Trophoblast cell (in vitro differentiated cells and primary cell): Measurements from ENCODE around the gene DCTN4.
A peak's percentile ranks its signal among the peaks of the same experiment; 100 is the strongest.
"Not testable (repeated sequence)": the region's sequence is repeated elsewhere in the genome, so short reads cannot be mapped to it uniquely, and the experiment has no call there.

Source experiments
- DNase-seq, 2 donors: peaks; one replicate each; pipeline ENCODE4 v3.0.0-alpha.2; 2016
- H2AFZ ChIP-seq: 2 replicates; pipeline ENCODE4 v1.6.1; 2013; ENCODE audit warnings: low read length, moderate library complexity, mild to moderate bottlenecking; ENCODE audit not compliant: insufficient read depth, poor library complexity
- H2AK5ac ChIP-seq: 2 replicates; pipeline ENCODE4 v1.6.1; 2013; ENCODE audit warnings: mild to moderate bottlenecking, low read length
- H2BK120ac ChIP-seq: 2 replicates; pipeline ENCODE4 v1.6.1; 2013; ENCODE audit warnings: low read length, mild to moderate bottlenecking, moderate library complexity; ENCODE audit not compliant: insufficient read depth, poor library complexity
- H2BK12ac ChIP-seq: 2 replicates; pipeline ENCODE4 v1.6.1; 2013; ENCODE audit warnings: mild to moderate bottlenecking, low read length, moderate library complexity
- H2BK5ac ChIP-seq: 2 replicates; pipeline ENCODE4 v1.6.1; 2013; ENCODE audit warnings: low read length, low read depth, moderate library complexity, mild to moderate bottlenecking; ENCODE audit not compliant: poor library complexity
- H3K14ac ChIP-seq: 2 replicates; pipeline ENCODE4 v1.6.1; 2013; ENCODE audit warnings: mild to moderate bottlenecking, low read length
- H3K18ac ChIP-seq: 2 replicates; pipeline ENCODE4 v1.6.1; 2013; ENCODE audit warnings: mild to moderate bottlenecking, low read length
- H3K23ac ChIP-seq: 2 replicates; pipeline ENCODE4 v1.6.1; 2013; ENCODE audit warnings: low read length
- H3K27ac ChIP-seq: 2 replicates; pipeline ENCODE4 v1.5.1; 2013; ENCODE audit warnings: low read depth, mild to moderate bottlenecking, inconsistent platforms, low read length, moderate library complexity
- H3K27me3 ChIP-seq: 2 replicates; pipeline ENCODE4 v1.6.1; 2013; ENCODE audit warnings: inconsistent platforms, mild to moderate bottlenecking, low read length, moderate library complexity; ENCODE audit not compliant: insufficient read depth
- H3K36me3 ChIP-seq, 2 experiments: 1 replicate in 1 of 2; 2 replicates in 1 of 2; pipeline ENCODE4 v1.6.1; 2013; ENCODE audit warnings: low read length in 2 of 2, mild to moderate bottlenecking in 2 of 2, moderate library complexity in 1 of 2; ENCODE audit not compliant: insufficient read depth in 2 of 2, control insufficient read depth in 1 of 2
- H3K4ac ChIP-seq: 2 replicates; pipeline ENCODE4 v1.6.1; 2013; ENCODE audit warnings: low read depth, mild to moderate bottlenecking, low read length, moderate library complexity
- H3K4me1 ChIP-seq, 2 experiments: 1 replicate in 1 of 2; 2 replicates in 1 of 2; pipeline ENCODE4 v1.6.1; 2013; ENCODE audit warnings: low read length in 2 of 2, mild to moderate bottlenecking in 2 of 2, moderate library complexity in 1 of 2; ENCODE audit not compliant: insufficient read depth in 2 of 2, control insufficient read depth in 1 of 2
- H3K4me2 ChIP-seq: 2 replicates; pipeline ENCODE4 v1.6.1; 2013; ENCODE audit warnings: inconsistent platforms, mild to moderate bottlenecking, low read length, moderate library complexity
- H3K4me3 ChIP-seq: 2 replicates; pipeline ENCODE4 v1.5.1; 2013; ENCODE audit warnings: mild to moderate bottlenecking, low read depth, low read length, inconsistent platforms
- H3K79me1 ChIP-seq: one replicate; pipeline ENCODE4 v1.6.1; 2013; ENCODE audit warnings: low read length
- H3K79me2 ChIP-seq: 2 replicates; pipeline ENCODE4 v1.6.1; 2013; ENCODE audit warnings: low read length, mild to moderate bottlenecking; ENCODE audit not compliant: control insufficient read depth, insufficient read depth, poor library complexity
- H3K9ac ChIP-seq: 2 replicates; pipeline ENCODE4 v1.6.1; 2013; ENCODE audit warnings: mild to moderate bottlenecking, low read length
- H3K9me3 ChIP-seq: 2 replicates; pipeline ENCODE4 v1.6.1; 2013; ENCODE audit warnings: low read depth, mild to moderate bottlenecking, control low read depth, inconsistent platforms, low read length; ENCODE audit not compliant: insufficient read depth
- H4K12ac ChIP-seq: 2 replicates; pipeline ENCODE4 v1.6.1; 2013; ENCODE audit warnings: low read depth, mild to moderate bottlenecking, low read length, moderate library complexity
- H4K8ac ChIP-seq: 2 replicates; pipeline ENCODE4 v1.6.1; 2013; ENCODE audit warnings: low read depth, mild to moderate bottlenecking, low read length, moderate library complexity
- H4K91ac ChIP-seq: one replicate; pipeline ENCODE4 v1.6.1; 2013; ENCODE audit warnings: low read depth, mild to moderate bottlenecking, low read length, moderate library complexity
- WGBS: extraction: QIAGEN DNeasy Blood & Tissue Kit; methylation state at CpG from one replicate; pipeline ENCODE4 v1.1.7; 2013; ENCODE audit warnings: missing lambda C conversion rate; ENCODE audit not compliant: insufficient read length, insufficient coverage; ENCODE audit errors: extremely low coverage; 5-methylcytosine and 5-hydroxymethylcytosine counted together

The DCTN4 gene

GRCh38 chr5:150794927-150795326, 36.1 kb upstream of the DCTN4 start:
- no peak overlapping the region for H3K4me2 ChIP-seq
- H4K91ac ChIP-seq = no peak overlapping the region
- WGBS = no CpG with 5 or more reads among the region's 2 CpGs
- H3K27me3 ChIP-seq = no peaks in the 10 kb centered on the region
- H3K4me1 ChIP-seq = peaks cover 0 to 3% of the 10 kb centered on the region in 2 experiments
- no peak overlapping the region for H3K18ac ChIP-seq
- H3K79me1 ChIP-seq = no peaks in the 10 kb centered on the region
- no peak overlapping the region for H3K23ac ChIP-seq
- no peaks in the 10 kb centered on the region for H3K36me3 ChIP-seq
- H4K12ac ChIP-seq = no peak overlapping the region
- no peak overlapping the region for H3K27ac ChIP-seq
- H2BK12ac ChIP-seq = no peak overlapping the region
- H2AFZ ChIP-seq = no peak overlapping the region
- H4K8ac ChIP-seq = no peak overlapping the region
- H2BK5ac ChIP-seq = no peak overlapping the region
- DNase-seq = no peak
- no peak overlapping the region for H3K4ac ChIP-seq
- no peak overlapping the region for H2BK120ac ChIP-seq
- H3K4me3 ChIP-seq = no peak overlapping the region
- no peak overlapping the region for H3K14ac ChIP-seq
- H2AK5ac ChIP-seq = no peak overlapping the region
- H3K9me3 ChIP-seq = no peaks in the 10 kb centered on the region
- no peak overlapping the region for H3K9ac ChIP-seq
- no peaks in the 10 kb centered on the region for H3K79me2 ChIP-seq

GRCh38 chr5:150793423-150793888, 34.6 kb upstream of the DCTN4 start:
- H3K4ac ChIP-seq, DNase-seq, H3K36me3 ChIP-seq, H3K18ac ChIP-seq, H3K4me1 ChIP-seq, H3K23ac ChIP-seq, H2AK5ac ChIP-seq, H2BK12ac ChIP-seq, H3K27me3 ChIP-seq, H3K9me3 ChIP-seq, H3K4me2 ChIP-seq, H3K79me2 ChIP-seq, H4K8ac ChIP-seq, H4K12ac ChIP-seq, H2AFZ ChIP-seq, H3K79me1 ChIP-seq, H2BK5ac ChIP-seq, H3K4me3 ChIP-seq, H3K14ac ChIP-seq, H3K9ac ChIP-seq, H4K91ac ChIP-seq, H2BK120ac ChIP-seq, H3K27ac ChIP-seq: not testable (repeated sequence)
- WGBS = no CpG with 5 or more reads among the region's 2 CpGs

GRCh38 chr5:150791536-150791935, 32.7 kb upstream of the DCTN4 start:
- Histone ChIP-seq H3K79me1 (no peaks in the 10 kb centered on the region), H3K36me3 (no peaks in the 10 kb centered on the region), H3K79me2 (no peaks in the 10 kb centered on the region), H3K4me2 (no peak overlapping the region), H2AK5ac (no peak overlapping the region), H4K12ac (no peak overlapping the region), H4K91ac (no peak overlapping the region), H4K8ac (no peak overlapping the region), H2BK5ac (no peak overlapping the region), H3K4me3 (no peak overlapping the region), H3K9ac (no peak overlapping the region), H3K9me3 (no peaks in the 10 kb centered on the region), H3K18ac (no peak overlapping the region), H3K23ac (no peak overlapping the region), H2AFZ (no peak overlapping the region), H3K27ac (no peak overlapping the region), H3K14ac (no peak overlapping the region), H2BK120ac (no peak overlapping the region), H3K4me1 (peaks cover 0 to 3% of the 10 kb centered on the region in 2 experiments), H3K27me3 (no peaks in the 10 kb centered on the region), H2BK12ac (no peak overlapping the region), H3K4ac (no peak overlapping the region)
- no peak for DNase-seq

GRCh38 chr5:150789943-150790611, 31.3 kb upstream of the DCTN4 start:
- Histone ChIP-seq H3K27ac (peak overlapping the region; percentile 26), H4K8ac (no peak overlapping the region), H3K79me1 (no peaks in the 10 kb centered on the region), H3K36me3 (no peaks in the 10 kb centered on the region), H3K4me3 (no peak overlapping the region), H3K9me3 (no peaks in the 10 kb centered on the region), H3K23ac (no peak overlapping the region), H3K4me1 (peaks cover 0 to 3% of the 10 kb centered on the region in 2 experiments), H3K9ac (no peak overlapping the region), H3K4ac (no peak overlapping the region), H2AFZ (no peak overlapping the region), H3K14ac (no peak overlapping the region), H2BK5ac (no peak overlapping the region), H3K18ac (no peak overlapping the region), H4K91ac (no peak overlapping the region), H3K4me2 (peak overlapping the region; percentile 10), H2BK12ac (no peak overlapping the region), H3K79me2 (no peaks in the 10 kb centered on the region), H2BK120ac (no peak overlapping the region), H3K27me3 (no peaks in the 10 kb centered on the region), H2AK5ac (no peak overlapping the region), H4K12ac (no peak overlapping the region)
- DNase-seq = peak; percentile 26 to 37
- WGBS = no CpG with 5 or more reads among the region's 7 CpGs
